NCI-H146 (cell line): ENCODE data around the gene CNTNAP2.

Experiments used
- DNase-seq: peaks from one replicate; lab custom pipeline; 2025; lab: John Stamatoyannopoulos, UW

Gene CNTNAP2

DNA sequence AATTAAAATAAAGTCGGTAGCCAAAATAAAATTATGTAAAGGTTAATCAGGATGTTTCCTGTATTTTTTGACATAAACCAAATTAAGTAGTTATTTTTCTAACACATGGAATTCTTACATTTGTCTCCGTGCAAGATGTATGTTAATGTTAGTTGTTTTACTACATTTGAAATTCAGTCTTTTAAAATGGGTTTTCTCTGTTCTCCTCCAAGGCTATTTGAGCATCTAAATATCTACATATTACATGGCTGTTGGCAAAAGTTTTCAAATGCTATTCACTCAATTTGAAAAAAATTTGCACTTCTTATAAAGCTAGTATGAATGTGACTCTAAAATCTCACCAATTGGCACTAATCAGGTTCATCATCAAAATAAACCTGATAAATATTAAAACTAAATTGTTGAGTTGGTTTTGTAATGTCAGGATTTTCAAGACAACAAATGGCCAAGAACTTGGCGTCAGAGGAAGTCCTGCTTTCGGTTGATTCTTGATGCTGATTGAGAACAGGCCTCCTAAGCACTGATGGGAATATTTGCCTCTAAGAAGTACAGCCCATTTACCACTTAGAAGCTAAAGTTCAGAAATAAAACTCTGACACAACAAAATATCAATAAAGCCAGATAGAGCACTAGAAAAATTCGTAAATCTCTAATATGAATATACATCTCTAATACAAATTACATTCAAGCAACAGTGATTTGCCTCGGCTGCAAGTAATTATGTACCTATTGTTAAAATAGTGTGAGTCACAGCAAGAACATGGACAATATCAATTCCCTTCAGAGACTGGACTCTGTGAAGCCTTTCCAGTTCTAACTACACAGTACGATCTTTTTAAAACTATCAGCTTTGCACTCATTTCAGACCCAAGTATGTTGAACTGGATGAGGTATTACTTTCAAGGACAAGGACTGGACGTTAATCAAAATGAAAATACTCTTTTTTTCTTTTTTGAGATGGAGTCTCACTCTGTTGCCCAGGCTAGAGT, 1740.8 kb downstream of the CNTNAP2 start:
- DNase-seq, result no peak

- DNase-seq, result no peak
Measured at GRCh38 chr7:147858421-147858820, 1741.8 kb downstream of the CNTNAP2 start.

- no peak for DNase-seq
Measured at GRCh38 chr7:147859033-147859432, 1742.4 kb downstream of the CNTNAP2 start.

- DNase-seq, result no peak
Measured at GRCh38 chr7:147859486-147859885, 1742.9 kb downstream of the CNTNAP2 start.

- DNase-seq, result no peak
Measured at GRCh38 chr7:147861058-147861716, 1744.6 kb downstream of the CNTNAP2 start.

- DNase-seq, result no peak
Measured at GRCh38 chr7:147861945-147862344, 1745.3 kb downstream of the CNTNAP2 start.

GRCh38 chr7:147869456-147869855, 1752.9 kb downstream of the CNTNAP2 start:
- DNase-seq, result no peak

DNA sequence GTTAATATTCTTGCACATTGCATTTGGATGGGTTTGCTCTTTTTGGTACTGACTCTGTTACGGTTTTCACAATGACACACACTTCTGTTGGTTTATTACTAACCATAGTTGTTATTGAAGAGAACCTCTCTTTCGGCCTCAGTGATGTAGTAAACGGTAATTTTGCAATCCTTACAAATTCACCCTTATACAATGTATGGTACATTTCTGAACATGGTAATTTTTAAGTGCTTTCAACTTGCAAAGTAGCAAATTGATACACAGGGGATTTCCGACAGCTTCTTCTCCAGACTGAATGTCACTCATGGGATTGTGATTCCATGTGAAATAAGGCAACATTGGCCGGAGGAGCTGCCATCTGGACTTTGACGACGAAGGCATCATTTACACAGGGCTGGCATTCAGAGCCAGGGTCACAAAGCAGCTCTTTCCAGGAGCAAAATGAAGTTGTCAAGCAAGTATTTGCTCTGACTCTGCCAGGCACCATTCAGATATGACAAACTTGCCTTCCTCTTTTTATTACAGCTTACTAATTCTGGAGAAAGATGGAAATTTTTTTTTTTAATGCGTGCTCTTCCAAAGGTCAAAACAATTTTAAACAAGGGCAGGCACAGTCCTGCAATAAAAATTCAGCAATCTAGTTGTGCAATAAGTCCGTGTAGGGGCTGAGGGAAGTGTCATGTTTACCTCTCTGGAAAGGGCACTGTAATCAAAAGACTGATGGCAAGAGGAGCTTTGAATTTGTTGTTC, 1762.5 kb downstream of the CNTNAP2 start:
- DNase-seq, result no peak

DNA sequence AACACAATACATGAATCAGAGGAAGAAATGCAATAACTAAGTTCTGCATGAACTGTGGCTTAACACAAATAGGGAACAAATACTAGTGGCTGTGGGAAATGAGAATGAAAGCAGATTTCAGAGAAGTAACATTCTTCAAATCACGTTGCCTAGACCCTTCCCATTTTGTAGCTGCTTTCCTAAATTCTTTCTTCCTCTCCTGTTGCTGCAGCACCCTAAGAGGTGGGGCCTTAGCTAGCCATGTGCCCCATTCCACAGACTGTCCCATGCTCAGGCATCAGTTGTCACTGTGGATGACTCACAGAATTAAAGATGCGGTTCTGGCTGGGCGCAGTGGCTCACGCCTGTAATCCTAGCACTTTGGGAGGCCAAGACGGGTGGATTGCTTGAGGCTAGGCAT, 1769.3 kb downstream of the CNTNAP2 start:
- no peak for DNase-seq

GRCh38 chr7:147894271-147894670, 1777.7 kb downstream of the CNTNAP2 start:
- DNase-seq, result peak; percentile 18

- DNase-seq, result no peak
Measured at GRCh38 chr7:147896121-147896520, 1779.5 kb downstream of the CNTNAP2 start.

DNA sequence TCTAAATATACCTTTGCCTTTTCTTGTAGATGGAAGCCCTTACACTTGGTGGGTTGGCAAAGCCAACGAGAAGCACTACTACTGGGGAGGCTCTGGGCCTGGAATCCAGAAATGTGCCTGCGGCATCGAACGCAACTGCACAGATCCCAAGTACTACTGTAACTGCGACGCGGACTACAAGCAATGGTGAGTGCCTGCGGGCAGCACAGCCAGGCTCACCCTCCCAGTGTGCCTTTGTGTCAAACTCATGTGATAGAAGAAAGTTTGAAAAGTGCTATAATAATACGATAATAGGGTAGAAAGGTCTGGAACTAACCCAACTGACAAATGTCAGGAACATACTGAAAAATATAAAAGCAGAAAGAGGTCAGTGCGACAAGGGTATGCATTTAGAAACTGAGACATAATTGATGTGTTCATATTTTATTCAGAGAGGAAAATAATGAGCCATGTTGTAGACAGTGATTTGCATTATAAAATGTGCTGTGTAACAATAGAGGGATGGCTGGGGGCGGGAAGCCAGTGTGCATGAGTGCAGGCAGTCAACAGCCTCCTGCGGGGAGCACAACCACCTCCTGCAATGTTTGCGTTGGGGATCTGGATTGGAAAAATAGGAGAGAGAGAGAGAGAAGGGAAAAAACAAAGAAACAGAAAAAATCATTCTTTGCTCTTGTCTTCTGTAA, 1787.1 kb downstream of the CNTNAP2 start:
- no peak for DNase-seq

GRCh38 chr7:147904219-147904576, 1787.6 kb downstream of the CNTNAP2 start:
- DNase-seq, result no peak

DNA sequence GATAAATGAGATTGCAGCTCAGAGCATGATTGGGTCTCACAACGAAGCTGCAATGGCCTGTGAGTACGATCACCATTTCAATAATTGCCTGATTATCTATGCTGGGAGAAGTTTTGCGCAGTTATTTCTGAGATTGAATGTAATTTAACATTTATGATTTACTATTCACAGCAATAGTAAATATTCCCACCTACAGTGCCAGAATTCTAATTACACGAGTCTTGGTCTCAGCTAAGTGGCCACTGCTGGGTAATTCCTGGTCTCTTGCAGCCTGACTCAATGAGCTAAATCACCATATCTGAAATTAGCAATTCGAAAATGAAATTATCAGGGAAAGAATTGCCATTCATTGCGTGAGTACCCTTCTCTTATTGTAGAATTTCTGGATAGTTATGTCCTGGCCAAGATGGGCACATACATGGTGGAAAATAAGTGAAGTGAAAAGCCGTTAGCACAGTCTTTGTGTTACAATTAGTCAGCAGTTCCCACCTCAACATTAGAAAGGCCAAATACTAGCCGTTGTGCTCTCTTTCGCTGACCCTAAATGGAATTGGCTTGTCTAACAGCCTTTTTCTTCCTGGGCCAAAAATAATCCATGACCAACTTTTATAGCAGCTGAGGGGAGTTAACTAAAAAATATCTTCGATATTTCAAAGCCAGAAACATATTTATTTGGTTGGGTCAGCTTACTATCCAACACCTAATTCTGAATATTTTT, 1793.0 kb downstream of the CNTNAP2 start:
- DNase-seq, result no peak

GRCh38 chr7:147911201-147911601, 1794.6 kb downstream of the CNTNAP2 start:
- DNase-seq, result no peak

DNA sequence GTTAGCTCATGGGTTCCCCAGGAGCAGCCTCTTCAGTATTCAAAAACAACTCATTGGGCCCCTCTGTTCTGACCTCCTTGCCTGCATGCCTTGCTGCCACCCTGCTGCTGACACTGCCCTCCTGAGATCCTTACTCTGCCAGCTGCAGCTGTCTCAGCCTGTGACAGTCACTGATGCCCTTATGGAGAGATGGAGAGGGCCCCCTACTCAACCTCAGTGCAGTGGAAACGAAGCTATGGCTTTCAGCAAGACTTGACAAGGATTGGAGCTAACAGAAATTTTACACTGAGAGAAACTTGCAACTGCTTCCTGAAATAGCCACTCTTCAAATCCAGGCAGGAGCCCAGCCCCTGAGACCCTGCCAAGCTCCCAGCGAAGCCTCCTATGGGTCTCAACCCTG, 1795.7 kb downstream of the CNTNAP2 start:
- DNase-seq, result no peak

GRCh38 chr7:147912946-147913638, 1796.5 kb downstream of the CNTNAP2 start:
- DNase-seq, result no peak

DNA sequence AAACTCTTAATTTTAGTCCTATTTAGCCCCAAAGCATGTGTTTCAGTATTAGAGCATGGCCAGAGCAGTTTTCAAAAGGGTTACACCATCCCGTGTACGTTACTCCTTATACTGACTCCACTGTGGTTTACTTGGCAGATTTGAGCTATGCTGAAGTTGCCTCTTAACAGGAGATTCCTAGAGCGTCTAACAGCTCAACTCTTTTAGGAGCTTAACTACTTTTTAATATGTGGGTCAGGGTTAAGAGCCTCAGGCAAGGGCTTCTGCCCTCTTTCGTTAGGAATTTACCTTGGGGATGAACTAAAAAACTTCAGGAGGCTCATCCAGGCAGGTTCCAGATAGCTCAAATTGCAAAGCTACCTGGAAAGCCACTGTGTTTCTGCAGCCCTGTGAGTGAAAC, 1799.2 kb downstream of the CNTNAP2 start:
- DNase-seq, result no peak

GRCh38 chr7:147916573-147916972, 1800.0 kb downstream of the CNTNAP2 start:
- DNase-seq, result no peak

DNA sequence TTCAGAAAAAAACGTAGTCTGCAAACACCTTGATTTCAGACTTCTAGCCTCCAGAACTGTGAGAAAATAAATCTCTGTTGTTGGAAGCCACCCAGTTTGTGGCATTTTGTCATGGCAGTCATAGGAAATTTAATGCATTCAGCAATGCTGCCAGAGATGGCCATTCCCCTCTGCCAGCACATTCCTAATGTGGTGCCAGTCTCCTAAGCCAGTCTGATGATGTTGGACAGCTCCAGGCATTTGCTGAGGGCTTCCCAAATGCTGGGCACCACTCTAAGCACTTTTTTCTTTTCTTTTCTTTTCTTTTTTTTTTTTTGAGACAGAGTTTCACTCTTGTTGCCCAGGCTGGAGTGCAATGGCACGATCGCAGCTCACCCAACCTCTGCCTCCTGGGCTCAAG, 1807.2 kb downstream of the CNTNAP2 start:
- no peak for DNase-seq

DNA sequence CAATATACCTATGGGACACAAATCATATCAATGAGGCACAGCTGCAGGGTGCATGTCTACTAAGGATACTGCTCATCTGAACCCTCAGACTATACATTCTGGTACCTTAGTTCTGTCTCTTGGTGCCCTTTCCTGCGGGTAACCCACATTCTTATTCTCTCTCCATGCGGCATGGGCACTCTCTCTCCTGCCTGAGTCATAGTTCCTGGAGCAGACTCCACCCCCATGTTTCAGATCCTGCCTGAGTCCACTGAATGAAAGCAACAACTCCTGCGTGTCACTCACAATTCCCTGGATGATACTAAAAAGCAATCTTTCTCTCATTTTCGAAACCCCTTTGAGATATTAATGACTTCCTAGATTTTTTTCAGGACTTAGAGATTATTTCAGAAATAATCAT, 1820.8 kb downstream of the CNTNAP2 start:
- no peak for DNase-seq
